Measurements from ENCODE around the gene ARHGAP18. TPM values are rescaled to one million over a fixed set of nuclear protein-coding genes. Genes with fewer than 3 reads are reported as not detected.
"Not testable (repeated sequence)": the region's sequence is repeated elsewhere in the genome, so short reads cannot be mapped to it uniquely, and the experiment has no call there.

ARHGAP18 gene
- total and polyA plus RNA-seq, 4 donors: 1.6 to 8.0 (median 3.0) TPM

DNA sequence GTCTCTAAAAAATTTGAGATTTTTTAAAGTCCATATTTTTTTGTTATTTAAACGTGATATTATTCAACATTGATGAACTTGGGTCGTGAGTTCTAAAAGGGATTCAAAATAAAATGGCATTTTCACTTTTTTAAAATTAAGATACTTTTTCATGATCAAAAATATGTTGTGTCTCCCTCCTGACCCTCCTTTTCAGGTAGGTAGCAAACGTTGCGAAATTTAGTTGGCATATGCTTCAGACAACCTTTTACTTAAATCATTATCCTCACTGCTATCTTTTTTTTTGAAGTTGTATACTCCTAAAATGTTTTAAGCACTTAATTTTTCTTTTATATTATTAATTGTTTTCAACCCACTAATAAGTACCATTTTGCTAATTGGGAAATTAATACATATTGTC is 133.5 kb downstream of the ARHGAP18 start:
- no peaks in the 10 kb centered on the region for H3K27me3 ChIP-seq (ENCODE audit: control insufficient read depth in 4 of 4, insufficient read depth in 4 of 4, low read length in 3 of 4)
- peaks cover 0 to under 1% (median 0%) of the 10 kb centered on the region in 4 donors for H3K36me3 ChIP-seq (ENCODE audit: control insufficient read depth in 4 of 4, insufficient read depth in 3 of 4, low read depth in 1 of 4, low read length in 3 of 4)
- no peak overlapping the region for H3K9ac ChIP-seq (ENCODE audit: low read depth in 1 of 2, low read length in 2 of 2)
- no peak for DNase-seq (ENCODE audit: low spot score)
- peaks cover 0 to 4% (median 2%) of the 10 kb centered on the region in 4 donors for H3K4me1 ChIP-seq (ENCODE audit: control insufficient read depth in 4 of 4, insufficient read depth in 4 of 4, low read length in 3 of 4)
- TF ChIP-seq, protein P1, sequence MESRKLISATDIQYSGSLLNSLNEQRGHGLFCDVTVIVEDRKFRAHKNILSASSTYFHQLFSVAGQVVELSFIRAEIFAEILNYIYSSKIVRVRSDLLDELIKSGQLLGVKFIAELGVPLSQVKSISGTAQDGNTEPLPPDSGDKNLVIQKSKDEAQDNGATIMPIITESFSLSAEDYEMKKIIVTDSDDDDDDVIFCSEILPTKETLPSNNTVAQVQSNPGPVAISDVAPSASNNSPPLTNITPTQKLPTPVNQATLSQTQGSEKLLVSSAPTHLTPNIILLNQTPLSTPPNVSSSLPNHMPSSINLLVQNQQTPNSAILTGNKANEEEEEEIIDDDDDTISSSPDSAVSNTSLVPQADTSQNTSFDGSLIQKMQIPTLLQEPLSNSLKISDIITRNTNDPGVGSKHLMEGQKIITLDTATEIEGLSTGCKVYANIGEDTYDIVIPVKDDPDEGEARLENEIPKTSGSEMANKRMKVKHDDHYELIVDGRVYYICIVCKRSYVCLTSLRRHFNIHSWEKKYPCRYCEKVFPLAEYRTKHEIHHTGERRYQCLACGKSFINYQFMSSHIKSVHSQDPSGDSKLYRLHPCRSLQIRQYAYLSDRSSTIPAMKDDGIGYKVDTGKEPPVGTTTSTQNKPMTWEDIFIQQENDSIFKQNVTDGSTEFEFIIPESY (IDR thresholded peaks at IDR 0.05): no peak
- TF ChIP-seq GABPA (IDR thresholded peaks at IDR 0.05 in 1 of 2, conservative IDR thresholded peaks at IDR 0.05 in 1 of 2): no peak
- TF ChIP-seq TAF1 (conservative IDR thresholded peaks at IDR 0.05): no peak
- no peak for TF ChIP-seq FOXA1 (IDR thresholded peaks at IDR 0.05)
- TF ChIP-seq, protein P2, sequence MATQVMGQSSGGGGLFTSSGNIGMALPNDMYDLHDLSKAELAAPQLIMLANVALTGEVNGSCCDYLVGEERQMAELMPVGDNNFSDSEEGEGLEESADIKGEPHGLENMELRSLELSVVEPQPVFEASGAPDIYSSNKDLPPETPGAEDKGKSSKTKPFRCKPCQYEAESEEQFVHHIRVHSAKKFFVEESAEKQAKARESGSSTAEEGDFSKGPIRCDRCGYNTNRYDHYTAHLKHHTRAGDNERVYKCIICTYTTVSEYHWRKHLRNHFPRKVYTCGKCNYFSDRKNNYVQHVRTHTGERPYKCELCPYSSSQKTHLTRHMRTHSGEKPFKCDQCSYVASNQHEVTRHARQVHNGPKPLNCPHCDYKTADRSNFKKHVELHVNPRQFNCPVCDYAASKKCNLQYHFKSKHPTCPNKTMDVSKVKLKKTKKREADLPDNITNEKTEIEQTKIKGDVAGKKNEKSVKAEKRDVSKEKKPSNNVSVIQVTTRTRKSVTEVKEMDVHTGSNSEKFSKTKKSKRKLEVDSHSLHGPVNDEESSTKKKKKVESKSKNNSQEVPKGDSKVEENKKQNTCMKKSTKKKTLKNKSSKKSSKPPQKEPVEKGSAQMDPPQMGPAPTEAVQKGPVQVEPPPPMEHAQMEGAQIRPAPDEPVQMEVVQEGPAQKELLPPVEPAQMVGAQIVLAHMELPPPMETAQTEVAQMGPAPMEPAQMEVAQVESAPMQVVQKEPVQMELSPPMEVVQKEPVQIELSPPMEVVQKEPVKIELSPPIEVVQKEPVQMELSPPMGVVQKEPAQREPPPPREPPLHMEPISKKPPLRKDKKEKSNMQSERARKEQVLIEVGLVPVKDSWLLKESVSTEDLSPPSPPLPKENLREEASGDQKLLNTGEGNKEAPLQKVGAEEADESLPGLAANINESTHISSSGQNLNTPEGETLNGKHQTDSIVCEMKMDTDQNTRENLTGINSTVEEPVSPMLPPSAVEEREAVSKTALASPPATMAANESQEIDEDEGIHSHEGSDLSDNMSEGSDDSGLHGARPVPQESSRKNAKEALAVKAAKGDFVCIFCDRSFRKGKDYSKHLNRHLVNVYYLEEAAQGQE (IDR thresholded peaks at IDR 0.05): no peak
- TF ChIP-seq YY1 (IDR thresholded peaks at IDR 0.05): no peak
- no peak for TF ChIP-seq EGR1 (IDR thresholded peaks at IDR 0.05; ENCODE audit: low read depth in 2 of 2)
- H3K9me3 ChIP-seq (ENCODE audit: control insufficient read depth in 4 of 4, low read length in 3 of 4): no peaks in the 10 kb centered on the region
- H3K4me3 ChIP-seq (ENCODE audit: low read depth in 1 of 3, low read length in 3 of 3): no peak overlapping the region
- no peak overlapping the region for H3K27ac ChIP-seq (ENCODE audit: low read depth in 1 of 2, low read length in 2 of 2)
- 76% methylated on average over 4 of the region's 4 CpGs for WGBS

DNA sequence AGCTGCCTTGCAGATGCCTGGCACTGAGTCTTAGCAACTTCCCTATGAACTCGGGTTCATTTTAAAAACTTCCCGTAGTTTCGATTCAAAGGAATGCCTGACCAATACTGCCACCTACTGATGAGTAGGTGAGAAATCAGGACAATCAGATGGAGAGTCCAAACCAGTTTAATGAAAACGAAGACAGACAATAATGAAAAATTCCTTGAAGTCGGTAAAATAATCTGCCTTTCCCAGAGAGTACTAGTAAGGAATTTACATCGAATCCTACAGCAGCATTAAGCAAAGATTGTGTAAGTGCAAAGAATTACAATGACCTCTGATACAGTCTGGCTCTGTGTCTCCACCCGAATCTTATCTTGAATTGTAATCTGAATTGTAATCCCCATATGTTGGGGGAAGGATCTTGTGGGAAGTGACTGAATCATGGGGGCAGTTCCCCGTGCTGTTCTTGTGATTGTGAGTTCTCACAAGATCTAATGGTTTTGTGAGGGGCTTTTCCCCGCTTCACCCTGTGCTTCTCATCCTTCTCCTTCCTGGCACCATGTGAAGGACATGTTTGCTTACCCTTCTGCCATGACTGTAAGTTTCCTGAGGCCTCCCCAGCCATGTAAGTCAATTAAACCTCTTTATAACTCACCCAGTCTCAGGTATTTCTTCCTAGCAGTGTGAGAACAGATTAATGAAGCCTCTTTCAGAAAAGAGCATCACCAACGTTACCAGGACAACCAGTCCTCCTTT is 134.4 kb downstream of the ARHGAP18 start:
- H3K4me3 ChIP-seq (ENCODE audit: low read depth in 1 of 3, low read length in 3 of 3): peak overlapping the region; percentile 33 to 62 (median 33)
- peaks cover 0 to 4% (median 2%) of the 10 kb centered on the region in 4 donors for H3K4me1 ChIP-seq (ENCODE audit: control insufficient read depth in 4 of 4, insufficient read depth in 4 of 4, low read length in 3 of 4)
- WGBS: 29% methylated on average over 10 of the region's 10 CpGs
- H3K27me3 ChIP-seq (ENCODE audit: control insufficient read depth in 4 of 4, insufficient read depth in 4 of 4, low read length in 3 of 4): no peaks in the 10 kb centered on the region
- no peaks in the 10 kb centered on the region for H3K9me3 ChIP-seq (ENCODE audit: control insufficient read depth in 4 of 4, low read length in 3 of 4)
- no peak overlapping the region for H3K27ac ChIP-seq (ENCODE audit: low read depth in 1 of 2, low read length in 2 of 2)
- TF ChIP-seq RAD21 (IDR thresholded peaks at IDR 0.05) (peak; percentile 91 to 93), GABPA (IDR thresholded peaks at IDR 0.05 in 1 of 2, conservative IDR thresholded peaks at IDR 0.05 in 1 of 2) (no peak), YY1 (IDR thresholded peaks at IDR 0.05) (peak; percentile 48), RXRA (IDR thresholded peaks at IDR 0.05) (peak; percentile 38 to 42), HNF4A (conservative IDR thresholded peaks at IDR 0.05) (peak; percentile 32 to 34)
- TF ChIP-seq, protein P3, sequence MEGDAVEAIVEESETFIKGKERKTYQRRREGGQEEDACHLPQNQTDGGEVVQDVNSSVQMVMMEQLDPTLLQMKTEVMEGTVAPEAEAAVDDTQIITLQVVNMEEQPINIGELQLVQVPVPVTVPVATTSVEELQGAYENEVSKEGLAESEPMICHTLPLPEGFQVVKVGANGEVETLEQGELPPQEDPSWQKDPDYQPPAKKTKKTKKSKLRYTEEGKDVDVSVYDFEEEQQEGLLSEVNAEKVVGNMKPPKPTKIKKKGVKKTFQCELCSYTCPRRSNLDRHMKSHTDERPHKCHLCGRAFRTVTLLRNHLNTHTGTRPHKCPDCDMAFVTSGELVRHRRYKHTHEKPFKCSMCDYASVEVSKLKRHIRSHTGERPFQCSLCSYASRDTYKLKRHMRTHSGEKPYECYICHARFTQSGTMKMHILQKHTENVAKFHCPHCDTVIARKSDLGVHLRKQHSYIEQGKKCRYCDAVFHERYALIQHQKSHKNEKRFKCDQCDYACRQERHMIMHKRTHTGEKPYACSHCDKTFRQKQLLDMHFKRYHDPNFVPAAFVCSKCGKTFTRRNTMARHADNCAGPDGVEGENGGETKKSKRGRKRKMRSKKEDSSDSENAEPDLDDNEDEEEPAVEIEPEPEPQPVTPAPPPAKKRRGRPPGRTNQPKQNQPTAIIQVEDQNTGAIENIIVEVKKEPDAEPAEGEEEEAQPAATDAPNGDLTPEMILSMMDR (IDR thresholded peaks at IDR 0.05; ENCODE audit: low read depth, low read length, missing input control): peak; percentile 74
- TF ChIP-seq, protein P4, sequence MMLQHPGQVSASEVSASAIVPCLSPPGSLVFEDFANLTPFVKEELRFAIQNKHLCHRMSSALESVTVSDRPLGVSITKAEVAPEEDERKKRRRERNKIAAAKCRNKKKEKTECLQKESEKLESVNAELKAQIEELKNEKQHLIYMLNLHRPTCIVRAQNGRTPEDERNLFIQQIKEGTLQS (IDR thresholded peaks at IDR 0.05): no peak
- no peak for DNase-seq (ENCODE audit: low spot score)
- no peaks in the 10 kb centered on the region for H3K36me3 ChIP-seq (ENCODE audit: control insufficient read depth in 4 of 4, insufficient read depth in 3 of 4, low read depth in 1 of 4, low read length in 3 of 4)
- peak overlapping the region in 1 of 2 donors; percentile 34 for H3K9ac ChIP-seq (ENCODE audit: low read depth in 1 of 2, low read length in 2 of 2)

DNA sequence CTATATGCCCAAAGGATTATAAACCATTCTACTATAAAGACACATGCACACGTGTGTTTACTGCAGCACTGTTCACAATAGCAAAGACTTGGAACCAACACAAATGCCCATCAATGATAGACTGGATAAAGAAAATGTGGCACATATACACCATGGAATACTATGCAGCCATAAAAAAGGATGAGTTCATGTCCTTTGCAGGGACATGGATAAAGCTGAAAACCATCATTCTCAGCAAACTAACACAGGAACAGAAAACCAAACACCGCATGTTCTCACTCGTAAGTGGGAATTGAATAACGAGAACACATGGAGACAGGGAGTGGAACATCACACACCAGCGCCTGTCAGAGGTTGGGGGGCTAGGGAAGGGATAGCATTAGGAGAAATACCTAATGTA is 135.4 kb downstream of the ARHGAP18 start:
- not testable (repeated sequence) for H3K4me1 ChIP-seq (ENCODE audit: control insufficient read depth in 4 of 4, insufficient read depth in 4 of 4, low read length in 3 of 4); H3K9me3 ChIP-seq (ENCODE audit: control insufficient read depth in 4 of 4, low read length in 3 of 4); H3K4me3 ChIP-seq (ENCODE audit: low read depth in 1 of 3, low read length in 3 of 3); H3K27me3 ChIP-seq (ENCODE audit: control insufficient read depth in 4 of 4, insufficient read depth in 4 of 4, low read length in 3 of 4); H3K36me3 ChIP-seq (ENCODE audit: control insufficient read depth in 4 of 4, insufficient read depth in 3 of 4, low read depth in 1 of 4, low read length in 3 of 4); H3K27ac ChIP-seq (ENCODE audit: low read depth in 1 of 2, low read length in 2 of 2); H3K9ac ChIP-seq (ENCODE audit: low read depth in 1 of 2, low read length in 2 of 2); DNase-seq (ENCODE audit: low spot score)
- 98% methylated on average over 5 of the region's 5 CpGs for WGBS

DNA sequence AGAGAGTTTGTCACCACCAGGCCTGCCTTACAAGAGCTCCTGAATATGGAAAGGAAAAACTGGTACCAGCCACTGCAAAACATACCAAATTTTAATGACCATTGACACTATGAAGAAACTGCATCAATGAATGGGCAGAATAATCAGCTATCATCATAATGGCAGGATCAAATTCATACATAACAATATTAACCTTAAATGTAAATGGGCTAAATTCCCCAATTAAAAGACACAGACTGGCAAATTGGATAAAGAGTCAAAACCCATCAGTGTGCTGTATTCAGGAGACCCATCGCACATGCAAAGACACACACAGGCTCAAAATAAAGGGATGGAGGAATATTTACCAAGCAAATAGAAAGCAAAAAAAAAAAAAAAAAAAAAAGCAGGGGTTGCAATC is 139.0 kb downstream of the ARHGAP18 start:
- H3K36me3 ChIP-seq (ENCODE audit: control insufficient read depth in 4 of 4, insufficient read depth in 3 of 4, low read depth in 1 of 4, low read length in 3 of 4); H3K27me3 ChIP-seq (ENCODE audit: control insufficient read depth in 4 of 4, insufficient read depth in 4 of 4, low read length in 3 of 4); H3K4me3 ChIP-seq (ENCODE audit: low read depth in 1 of 3, low read length in 3 of 3); DNase-seq (ENCODE audit: low spot score); H3K9ac ChIP-seq (ENCODE audit: low read depth in 1 of 2, low read length in 2 of 2); H3K9me3 ChIP-seq (ENCODE audit: control insufficient read depth in 4 of 4, low read length in 3 of 4); H3K27ac ChIP-seq (ENCODE audit: low read depth in 1 of 2, low read length in 2 of 2); H3K4me1 ChIP-seq (ENCODE audit: control insufficient read depth in 4 of 4, insufficient read depth in 4 of 4, low read length in 3 of 4): not testable (repeated sequence)
- 94% methylated on average over 1 of the region's 1 CpG for WGBS

All from liver (tissue), 9 donors.